ENCODE results near the gene HOXC9.

Gene HOXC9

DNA sequence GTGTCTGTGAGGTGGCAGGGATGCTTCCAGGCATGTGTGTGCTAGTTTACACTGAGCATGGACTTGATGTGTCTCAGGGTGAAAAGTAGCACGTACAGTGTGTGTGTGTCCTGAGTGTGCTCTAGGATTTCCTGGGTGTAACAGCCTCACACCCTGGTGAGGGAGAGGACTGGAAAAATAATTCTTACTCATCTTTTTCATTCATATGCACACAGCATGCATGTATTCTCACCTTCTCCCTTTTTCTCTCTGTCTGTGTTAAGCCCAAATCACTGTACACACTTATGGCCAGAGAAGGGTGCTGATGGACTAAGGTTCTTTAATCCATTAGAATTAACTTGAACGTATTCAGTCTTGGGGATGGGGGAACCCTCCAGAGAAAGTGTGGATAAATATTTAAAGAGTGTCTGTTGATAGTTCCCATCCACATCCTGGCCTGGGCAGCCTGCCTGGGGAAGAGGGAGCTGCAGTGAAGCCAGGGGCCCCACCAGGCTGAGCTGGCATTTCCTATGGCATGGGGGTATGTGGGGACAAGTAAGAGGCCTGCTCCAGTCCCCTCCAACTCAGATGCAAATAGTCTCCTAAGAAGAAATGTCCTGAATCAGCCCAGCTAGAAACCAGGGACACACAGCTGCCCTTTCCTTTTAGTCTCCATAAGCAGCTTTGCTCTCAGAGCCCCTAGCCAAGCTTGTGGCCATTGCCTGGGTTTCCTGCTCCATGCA lies 7.7 kb downstream of the HOXC9 start:
- TF ChIP-seq, protein P1, sequence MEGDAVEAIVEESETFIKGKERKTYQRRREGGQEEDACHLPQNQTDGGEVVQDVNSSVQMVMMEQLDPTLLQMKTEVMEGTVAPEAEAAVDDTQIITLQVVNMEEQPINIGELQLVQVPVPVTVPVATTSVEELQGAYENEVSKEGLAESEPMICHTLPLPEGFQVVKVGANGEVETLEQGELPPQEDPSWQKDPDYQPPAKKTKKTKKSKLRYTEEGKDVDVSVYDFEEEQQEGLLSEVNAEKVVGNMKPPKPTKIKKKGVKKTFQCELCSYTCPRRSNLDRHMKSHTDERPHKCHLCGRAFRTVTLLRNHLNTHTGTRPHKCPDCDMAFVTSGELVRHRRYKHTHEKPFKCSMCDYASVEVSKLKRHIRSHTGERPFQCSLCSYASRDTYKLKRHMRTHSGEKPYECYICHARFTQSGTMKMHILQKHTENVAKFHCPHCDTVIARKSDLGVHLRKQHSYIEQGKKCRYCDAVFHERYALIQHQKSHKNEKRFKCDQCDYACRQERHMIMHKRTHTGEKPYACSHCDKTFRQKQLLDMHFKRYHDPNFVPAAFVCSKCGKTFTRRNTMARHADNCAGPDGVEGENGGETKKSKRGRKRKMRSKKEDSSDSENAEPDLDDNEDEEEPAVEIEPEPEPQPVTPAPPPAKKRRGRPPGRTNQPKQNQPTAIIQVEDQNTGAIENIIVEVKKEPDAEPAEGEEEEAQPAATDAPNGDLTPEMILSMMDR (conservative IDR thresholded peaks at IDR 0.05; ENCODE audit: control insufficient read depth, insufficient read depth, low read depth, low read length), result no peak
- peak overlapping the region; percentile 88 for H3K4me3 ChIP-seq (ENCODE audit: control insufficient read depth, low read depth, low read length)
- DNase-seq (ENCODE audit: low read depth), result no peak

DNA sequence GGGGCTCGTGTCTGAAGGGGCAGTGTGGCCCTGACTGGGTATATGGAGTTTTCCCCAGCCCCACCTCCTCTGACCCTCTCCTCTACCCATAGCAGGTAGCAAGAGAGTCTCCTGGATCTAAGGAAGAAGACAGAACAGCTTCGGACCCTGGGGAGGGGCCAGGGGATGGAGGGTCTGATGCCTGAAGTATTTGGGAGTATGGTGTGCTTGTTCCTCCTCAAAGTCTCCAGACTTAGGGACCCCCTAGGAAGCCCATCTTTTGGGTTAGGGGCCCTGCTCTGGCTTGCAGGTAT lies 8.2 kb downstream of the HOXC9 start:
- DNase-seq (ENCODE audit: low read depth), result no peak
- H3K4me3 ChIP-seq (ENCODE audit: control insufficient read depth, low read depth, low read length), result peak overlapping the region; percentile 88
- TF ChIP-seq, protein P1 (conservative IDR thresholded peaks at IDR 0.05; ENCODE audit: control insufficient read depth, insufficient read depth, low read depth, low read length), result no peak

DNA sequence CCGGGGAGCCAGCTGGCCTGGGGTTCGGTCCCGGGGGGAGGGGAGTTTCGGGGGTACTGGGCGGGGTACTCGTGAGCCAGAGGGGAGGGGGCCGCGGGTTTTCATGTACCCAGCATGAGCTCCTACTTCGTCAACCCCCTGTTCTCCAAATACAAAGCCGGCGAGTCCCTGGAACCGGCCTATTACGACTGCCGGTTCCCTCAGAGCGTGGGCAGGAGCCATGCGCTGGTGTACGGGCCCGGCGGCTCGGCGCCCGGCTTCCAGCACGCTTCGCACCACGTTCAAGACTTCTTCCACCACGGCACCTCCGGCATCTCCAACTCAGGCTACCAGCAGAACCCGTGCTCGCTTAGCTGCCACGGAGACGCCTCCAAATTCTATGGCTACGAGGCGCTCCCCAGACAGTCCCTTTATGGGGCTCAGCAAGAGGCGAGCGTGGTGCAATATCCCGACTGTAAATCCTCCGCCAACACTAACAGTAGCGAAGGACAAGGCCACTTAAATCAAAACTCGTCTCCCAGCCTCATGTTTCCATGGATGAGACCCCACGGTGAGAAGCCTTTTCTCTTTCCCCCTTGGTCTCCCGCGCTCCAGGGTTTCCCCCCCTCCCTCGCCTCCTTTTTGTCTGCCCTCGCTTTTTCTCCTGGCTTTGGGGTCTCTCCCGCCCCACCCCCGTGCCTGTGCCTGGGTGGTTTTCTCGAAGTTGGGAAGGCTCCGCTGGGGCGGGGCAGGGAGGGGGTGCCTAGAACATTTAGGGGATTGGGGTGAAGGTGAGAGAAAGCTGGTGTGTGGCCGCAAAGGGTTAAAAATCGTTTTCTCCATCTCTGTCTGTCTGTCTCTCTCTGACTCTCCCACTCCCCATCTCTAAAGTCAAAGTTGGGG lies 9.5 kb downstream of the HOXC9 start:
- TF ChIP-seq, protein P1 (conservative IDR thresholded peaks at IDR 0.05; ENCODE audit: control insufficient read depth, insufficient read depth, low read depth, low read length), result no peak
- no peak for DNase-seq (ENCODE audit: low read depth)

DNA sequence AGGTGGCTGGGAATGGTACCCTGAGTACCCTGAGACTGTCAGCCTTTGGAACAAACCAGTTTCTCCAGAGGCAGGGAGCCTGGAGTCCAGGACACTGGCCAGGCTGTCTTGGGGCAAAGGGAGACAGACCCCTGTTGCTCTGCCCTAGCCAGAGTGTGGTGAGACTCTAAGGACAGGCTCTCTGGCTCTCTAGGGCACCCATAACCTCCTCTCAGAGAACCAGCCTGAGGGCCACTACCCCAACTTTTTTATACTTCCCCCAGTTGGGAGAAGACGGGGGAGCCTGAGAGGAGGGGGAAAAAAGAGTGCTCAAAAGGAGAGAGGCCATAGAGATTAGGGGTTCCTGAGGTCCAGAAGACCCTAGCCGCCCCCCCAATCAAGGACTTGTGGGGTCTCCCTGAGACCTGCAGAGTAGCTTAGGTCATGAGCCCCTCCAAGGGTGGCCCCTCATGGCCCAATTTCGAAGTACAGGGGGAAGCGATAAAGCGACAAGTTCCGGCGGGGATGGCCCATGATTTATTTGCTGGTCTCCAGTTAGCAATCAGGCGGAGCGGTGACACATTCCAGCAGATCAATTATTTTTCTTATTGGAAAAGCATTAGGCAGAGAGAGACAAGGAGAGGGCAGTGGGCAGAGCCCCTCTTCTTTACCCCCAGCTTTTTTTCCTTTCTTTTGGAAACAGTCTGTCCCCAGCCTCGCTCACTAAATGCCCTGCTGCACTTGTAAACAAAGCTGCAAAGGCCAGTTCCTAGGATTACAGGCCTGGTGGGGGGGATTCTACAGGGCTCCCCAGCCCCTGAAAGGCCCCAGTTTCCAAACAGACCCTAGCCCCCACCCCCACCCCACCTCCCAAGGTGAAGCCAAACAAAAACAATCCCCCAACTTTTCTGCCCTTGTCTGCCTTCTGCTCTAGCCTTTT lies 10.4 kb downstream of the HOXC9 start:
- DNase-seq (ENCODE audit: low read depth), result no peak
- peak overlapping the region; percentile 88 for H3K4me3 ChIP-seq (ENCODE audit: control insufficient read depth, low read depth, low read length)
- TF ChIP-seq, protein P1 (conservative IDR thresholded peaks at IDR 0.05; ENCODE audit: control insufficient read depth, insufficient read depth, low read depth, low read length), result no peak

More for the DNA sequence above, 9.5 kb downstream of the HOXC9 start:
- peak overlapping the region; percentile 88 for H3K4me3 ChIP-seq (ENCODE audit: control insufficient read depth, low read depth, low read length)

DNA sequence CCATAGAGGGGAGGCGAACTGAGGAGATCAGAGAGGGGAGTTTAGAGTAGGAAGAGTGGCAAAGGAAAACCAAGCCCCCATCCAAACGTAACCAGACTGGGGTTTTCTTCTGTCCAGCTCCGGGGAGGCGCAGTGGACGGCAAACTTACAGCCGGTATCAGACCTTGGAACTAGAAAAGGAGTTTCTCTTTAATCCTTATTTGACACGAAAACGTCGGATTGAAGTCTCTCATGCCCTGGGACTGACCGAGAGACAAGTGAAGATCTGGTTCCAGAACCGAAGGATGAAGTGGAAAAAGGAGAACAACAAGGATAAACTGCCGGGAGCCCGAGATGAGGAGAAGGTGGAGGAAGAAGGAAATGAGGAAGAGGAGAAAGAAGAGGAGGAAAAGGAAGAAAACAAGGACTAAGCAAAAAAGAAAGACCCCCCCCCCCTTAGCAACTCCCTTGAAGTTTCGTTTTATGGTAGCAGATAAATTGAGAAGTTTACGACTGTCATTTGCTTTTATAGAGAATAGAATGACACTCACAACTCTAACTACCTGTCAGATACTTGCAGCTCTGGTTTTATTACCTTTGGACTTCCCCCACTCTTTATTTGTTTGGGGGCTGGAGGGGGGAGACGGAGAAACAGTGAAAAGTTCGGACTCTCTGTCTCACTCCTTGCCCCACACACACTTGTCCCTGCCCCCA lies 11.2 kb downstream of the HOXC9 start:
- peak overlapping the region; percentile 88 for H3K4me3 ChIP-seq (ENCODE audit: control insufficient read depth, low read depth, low read length)
- DNase-seq (ENCODE audit: low read depth), result no peak
- TF ChIP-seq, protein P1 (conservative IDR thresholded peaks at IDR 0.05; ENCODE audit: control insufficient read depth, insufficient read depth, low read depth, low read length), result no peak

Data from fibroblast of mammary gland (primary cell).